Effector memory CD4-positive, alpha-beta T cell (primary cell): ENCODE data around the gene NCF2.

Experiments
- DNase-seq, 3 donors: peaks; one replicate each; pipeline ENCODE4 v3.0.0-alpha.2; 2020
- H3K27ac ChIP-seq: 2 replicates; pipeline ENCODE4 v1.7.0; 2013; ENCODE audit warnings: mild to moderate bottlenecking, low read length, moderate library complexity; ENCODE audit not compliant: insufficient read depth, poor library complexity, severe bottlenecking
- H3K27me3 ChIP-seq: replicated peaks from 2 replicates; pipeline ENCODE4 v1.7.0; 2013; ENCODE audit warnings: mild to moderate bottlenecking, low read length; ENCODE audit not compliant: insufficient read depth, control insufficient read depth, poor library complexity, severe bottlenecking
- H3K36me3 ChIP-seq: 2 replicates; pipeline ENCODE4 v1.7.0; 2013; ENCODE audit warnings: mild to moderate bottlenecking, low read length, moderate library complexity; ENCODE audit not compliant: control insufficient read depth, insufficient read depth
- H3K4me1 ChIP-seq: 2 replicates; pipeline ENCODE4 v1.7.0; 2013; ENCODE audit warnings: low read length, mild to moderate bottlenecking; ENCODE audit not compliant: control insufficient read depth, insufficient read depth, poor library complexity, severe bottlenecking
- H3K4me3 ChIP-seq: 2 replicates; pipeline ENCODE4 v1.7.0; 2013; ENCODE audit warnings: low read length, low read depth, mild to moderate bottlenecking; ENCODE audit not compliant: insufficient read depth, poor library complexity, severe bottlenecking
- H3K9me3 ChIP-seq: 2 replicates; pipeline ENCODE4 v1.7.0; 2013; ENCODE audit warnings: mild to moderate bottlenecking, low read length, moderate library complexity; ENCODE audit not compliant: control insufficient read depth

Gene NCF2

GRCh38 chr1:183588827-183589226 lies 1.4 kb downstream of the NCF2 start:
- Histone ChIP-seq H3K4me3 (no peak overlapping the region), H3K36me3 (no peaks in the 10 kb centered on the region), H3K4me1 (peaks cover 14% of the 10 kb centered on the region), H3K9me3 (no peaks in the 10 kb centered on the region), H3K27me3 (no peaks in the 10 kb centered on the region), H3K27ac (no peak overlapping the region)
- no peak for DNase-seq

DNA sequence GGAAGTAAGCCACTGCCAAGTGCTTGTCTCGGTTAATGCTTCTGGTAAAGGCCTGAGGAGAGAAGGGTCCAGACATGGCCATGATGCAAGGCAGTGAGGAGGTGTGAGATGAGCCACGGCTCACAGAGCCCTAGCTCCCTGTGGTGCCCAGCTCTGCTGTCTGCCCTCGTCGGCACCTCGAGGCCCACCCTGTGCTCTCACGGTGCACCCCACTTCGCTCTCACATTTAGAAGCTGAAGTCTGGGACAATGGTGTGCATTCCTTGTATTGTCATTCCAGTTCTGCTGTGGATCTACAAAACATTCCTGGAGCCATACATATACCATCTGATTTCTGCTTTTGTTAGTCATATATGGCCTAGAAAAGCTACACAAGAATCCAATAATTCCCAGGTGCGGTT lies 3.3 kb downstream of the NCF2 start:
- no peak for DNase-seq
- Histone ChIP-seq H3K4me3 (no peak overlapping the region), H3K4me1 (peaks cover 14% of the 10 kb centered on the region), H3K27ac (no peak overlapping the region), H3K9me3 (no peaks in the 10 kb centered on the region), H3K36me3 (no peaks in the 10 kb centered on the region), H3K27me3 (no peaks in the 10 kb centered on the region)

DNA sequence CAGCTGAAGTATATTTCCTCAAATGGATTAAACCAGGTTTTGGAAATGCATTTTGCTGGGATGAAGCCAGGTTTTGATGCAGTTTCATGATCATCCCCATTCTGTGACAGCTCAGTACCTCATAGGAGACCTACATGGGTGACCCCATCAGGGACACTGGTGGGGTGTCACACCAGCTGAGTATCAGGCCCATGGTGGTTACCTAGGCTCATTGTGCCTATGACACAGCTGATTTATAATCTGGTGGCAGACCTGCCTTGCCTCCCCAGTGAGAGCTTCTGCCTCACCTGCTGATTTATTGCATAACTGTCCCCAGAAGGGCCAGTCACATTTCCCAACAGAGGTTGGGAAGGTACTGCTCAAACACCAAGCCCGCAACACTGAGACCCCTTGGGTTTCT lies 3.8 kb downstream of the NCF2 start:
- Histone ChIP-seq H3K9me3 (no peaks in the 10 kb centered on the region), H3K27ac (no peak overlapping the region), H3K36me3 (no peaks in the 10 kb centered on the region), H3K4me1 (peaks cover 14% of the 10 kb centered on the region), H3K27me3 (no peaks in the 10 kb centered on the region), H3K4me3 (no peak overlapping the region)
- DNase-seq: no peak

DNA sequence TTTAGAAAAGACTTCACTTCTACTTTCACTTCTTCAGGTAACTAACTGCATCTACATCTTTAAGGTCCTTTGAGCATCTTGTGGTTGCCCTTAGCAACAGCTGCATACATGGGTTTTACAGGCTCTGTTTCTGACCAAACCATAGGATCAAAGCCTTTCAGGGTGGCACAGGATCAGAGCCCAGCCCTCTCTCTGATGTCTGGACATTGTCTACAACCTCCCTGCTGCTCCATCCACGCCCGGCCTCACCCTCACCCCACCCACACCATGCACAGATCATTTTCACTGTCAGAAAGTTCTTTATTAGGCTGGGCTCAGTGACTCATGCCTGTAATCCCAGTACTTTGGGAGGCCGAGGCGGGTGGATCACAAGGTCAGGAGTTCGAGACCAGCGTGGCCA lies 5.2 kb downstream of the NCF2 start:
- Histone ChIP-seq H3K27me3 (no peaks in the 10 kb centered on the region), H3K4me1 (peaks cover 11% of the 10 kb centered on the region), H3K36me3 (no peaks in the 10 kb centered on the region), H3K4me3 (no peak overlapping the region), H3K9me3 (no peaks in the 10 kb centered on the region), H3K27ac (no peak overlapping the region)
- DNase-seq: no peak

GRCh38 chr1:183584147-183584546 lies 6.1 kb downstream of the NCF2 start:
- H3K36me3 ChIP-seq: no peaks in the 10 kb centered on the region
- peaks cover 6% of the 10 kb centered on the region for H3K4me1 ChIP-seq
- H3K27ac ChIP-seq: no peak overlapping the region

DNA sequence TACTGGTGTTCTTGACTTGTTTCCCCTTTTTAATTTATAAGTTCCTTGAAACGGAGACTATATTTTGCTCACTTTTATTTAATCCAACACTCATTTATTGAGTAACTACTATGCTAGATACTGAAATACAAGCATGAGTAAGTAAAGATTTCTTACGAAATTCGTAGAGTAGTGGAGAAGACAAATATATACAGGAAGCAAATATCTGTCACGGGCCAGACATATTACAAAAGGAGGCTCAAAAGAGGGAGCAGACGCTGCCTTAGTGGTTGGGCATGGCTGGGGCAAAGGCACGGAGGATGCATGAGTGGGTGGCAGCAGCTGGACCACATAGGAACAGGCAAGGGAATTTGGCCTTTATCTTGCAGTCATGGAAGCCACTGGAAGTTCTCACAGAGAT lies 6.8 kb downstream of the NCF2 start:
- no peaks in the 10 kb centered on the region for H3K27me3 ChIP-seq

More at GRCh38 chr1:183584147-183584546, 6.1 kb downstream of the NCF2 start:
- H3K27me3 ChIP-seq: no peaks in the 10 kb centered on the region
- no peak for DNase-seq
- no peaks in the 10 kb centered on the region for H3K9me3 ChIP-seq
- H3K4me3 ChIP-seq: no peak overlapping the region

DNA sequence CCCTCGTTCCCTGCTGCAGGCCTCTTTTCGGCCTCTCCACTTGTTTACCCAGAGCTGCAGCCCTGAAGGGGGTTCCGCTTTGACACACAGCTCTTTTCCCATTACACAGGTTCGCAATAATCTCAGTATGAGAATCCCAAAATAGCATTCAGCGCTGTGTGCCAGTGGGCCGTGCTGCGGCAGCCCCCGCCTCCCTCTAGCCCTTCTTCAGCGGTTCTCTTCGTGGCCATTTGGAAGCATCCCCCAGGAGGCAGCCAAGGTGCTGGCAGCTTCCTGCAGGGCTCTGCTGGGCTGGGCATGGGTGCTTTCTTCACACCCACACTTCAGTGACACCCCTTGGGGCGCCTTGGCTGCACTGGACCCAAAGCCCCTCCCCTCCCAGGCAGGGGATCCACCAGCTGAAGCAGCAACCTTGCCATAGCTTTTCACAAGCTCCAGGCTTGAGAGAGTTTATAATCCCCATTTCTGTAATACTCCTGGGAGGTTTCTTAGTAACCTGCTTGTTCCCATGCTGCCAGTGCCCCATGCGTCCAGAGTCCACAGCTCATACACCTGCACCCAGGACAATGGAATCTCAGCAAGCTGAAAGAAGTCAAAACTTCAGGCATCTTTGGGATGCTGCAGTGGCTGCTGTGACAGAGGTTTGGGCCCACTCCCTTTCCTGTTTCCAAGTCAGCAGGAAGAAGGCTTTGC lies 8.1 kb downstream of the NCF2 start:
- Histone ChIP-seq H3K4me3 (no peak overlapping the region), H3K27ac (no peak overlapping the region), H3K9me3 (no peaks in the 10 kb centered on the region), H3K36me3 (no peaks in the 10 kb centered on the region), H3K27me3 (no peaks in the 10 kb centered on the region), H3K4me1 (no peaks in the 10 kb centered on the region)
- DNase-seq: no peak

More for the DNA sequence above, 6.8 kb downstream of the NCF2 start:
- H3K36me3 ChIP-seq: no peaks in the 10 kb centered on the region
- no peak overlapping the region for H3K4me3 ChIP-seq
- H3K4me1 ChIP-seq: no peaks in the 10 kb centered on the region
- H3K27ac ChIP-seq: no peak overlapping the region
- H3K9me3 ChIP-seq: no peaks in the 10 kb centered on the region
- DNase-seq: no peak

DNA sequence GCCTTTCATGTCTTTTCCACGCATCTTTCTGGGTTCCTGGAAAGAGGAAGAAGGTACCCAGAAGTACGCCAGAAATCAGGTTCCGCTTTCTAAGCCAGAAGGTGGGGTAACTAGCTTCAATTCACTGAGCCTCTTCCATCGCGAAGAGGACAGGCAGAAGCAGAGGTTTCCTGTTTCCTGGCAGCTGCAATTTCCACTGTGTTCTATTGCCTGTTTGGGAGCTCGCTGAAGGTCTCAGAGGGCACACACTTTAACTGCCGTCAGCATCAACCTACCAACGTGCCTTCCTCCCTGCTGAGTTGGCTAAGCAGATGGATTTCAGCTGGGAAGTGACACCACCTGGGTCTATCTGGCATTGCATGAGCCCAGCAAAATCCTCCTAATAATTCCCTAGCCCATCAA lies 10.0 kb downstream of the NCF2 start:
- Histone ChIP-seq H3K4me1 (no peaks in the 10 kb centered on the region), H3K9me3 (no peaks in the 10 kb centered on the region), H3K27me3 (no peaks in the 10 kb centered on the region), H3K4me3 (no peak overlapping the region), H3K27ac (no peak overlapping the region), H3K36me3 (no peaks in the 10 kb centered on the region)
- DNase-seq: no peak

- H3K4me3 ChIP-seq: no peak overlapping the region
These were observed 11.4 kb downstream of the NCF2 start for GRCh38 chr1:183578856-183579255.

GRCh38 chr1:183577897-183578465 lies 12.3 kb downstream of the NCF2 start:
- H3K27me3 ChIP-seq: no peaks in the 10 kb centered on the region
- H3K4me3 ChIP-seq: no peak overlapping the region

More at GRCh38 chr1:183578856-183579255, 11.4 kb downstream of the NCF2 start:
- H3K27ac ChIP-seq: no peak overlapping the region
- H3K4me1 ChIP-seq: no peaks in the 10 kb centered on the region
- H3K9me3 ChIP-seq: no peaks in the 10 kb centered on the region
- no peak for DNase-seq
- no peaks in the 10 kb centered on the region for H3K27me3 ChIP-seq
- H3K36me3 ChIP-seq: no peaks in the 10 kb centered on the region

More at GRCh38 chr1:183577897-183578465, 12.3 kb downstream of the NCF2 start:
- H3K27ac ChIP-seq: no peak overlapping the region
- no peak for DNase-seq
- no peaks in the 10 kb centered on the region for H3K4me1 ChIP-seq
- H3K9me3 ChIP-seq: no peaks in the 10 kb centered on the region
- H3K36me3 ChIP-seq: no peaks in the 10 kb centered on the region
